Panc1 (cell line): Measurements from ENCODE around the gene HPCAL1. TPM values are rescaled to one million over a fixed set of nuclear protein-coding genes. Genes with fewer than 3 reads are reported as not detected.
A peak's percentile ranks its signal among the peaks of the same experiment; 100 is the strongest.

Experiments
- ATAC-seq: fragments of 200-7000 bp; cut with Tn5 transposase; 2 replicates; pipeline ENCODE4 v1.9.1; 2020; ENCODE audit warnings: mild to moderate bottlenecking, moderate library complexity
- BruUV-seq: library from RNA; stranded (reverse); fragments of 400-500 nt; replicated peaks from 2 replicates; lab custom pipeline; 2021; lab: Mats Ljungman, UMichigan
- CTCF ChIA-PET: fragments of 300-600 bp; sonication (Branson Sonifier 250); formaldehyde crosslinking; loops from one replicate; lab custom pipeline; 2022; ENCODE audit warnings: antibody characterized with exemption; lab: Charles Lee
- POLR2A ChIA-PET: fragments of 300-600 bp; sonication (Branson Sonifier 250); formaldehyde crosslinking; loops from one replicate; lab custom pipeline; 2022; ENCODE audit warnings: antibody characterized with exemption; lab: Charles Lee
- DNase-seq: peaks from one replicate; pipeline ENCODE4 v3.0.0-alpha.2; 2010; ENCODE audit warnings: low read depth, low spot score
- H3K27ac ChIP-seq: 2 replicates; pipeline ENCODE4 v1.5.1; 2011; ENCODE audit warnings: mild to moderate bottlenecking, low read length, inconsistent platforms
- H3K27me3 ChIP-seq: fragments of 200-500 bp; sonication (Bioruptor generic); 2 replicates; pipeline ENCODE4 v1.6.0; 2014; ENCODE audit warnings: low read length, inconsistent platforms; ENCODE audit not compliant: control insufficient read depth, insufficient read depth
- H3K36me3 ChIP-seq: fragments of 200-500 bp; sonication (Bioruptor generic); 2 replicates; pipeline ENCODE4 v1.5.1; 2014; ENCODE audit warnings: inconsistent platforms, mild to moderate bottlenecking, low read length, moderate library complexity; ENCODE audit not compliant: control insufficient read depth, insufficient read depth
- H3K4me1 ChIP-seq: 2 replicates; pipeline ENCODE4 v1.5.1; 2011; ENCODE audit warnings: inconsistent platforms, mild to moderate bottlenecking, low read length, moderate library complexity; ENCODE audit not compliant: control insufficient read depth, insufficient read depth
- H3K4me3 ChIP-seq, 2 experiments: 2 replicates each; pipeline ENCODE4 v1.5.1; 2011 to 2012; ENCODE audit warnings: low read depth in 2 of 2, low read length in 2 of 2, mild to moderate bottlenecking in 2 of 2, inconsistent platforms in 1 of 2, moderate library complexity in 1 of 2
- H3K9me3 ChIP-seq: fragments of 200-500 bp; sonication (Bioruptor generic); 2 replicates; pipeline ENCODE4 v1.5.1; 2014; ENCODE audit warnings: low read depth, mild to moderate bottlenecking, inconsistent platforms, low read length, moderate library complexity; ENCODE audit not compliant: control insufficient read depth, insufficient read depth
- CTCF ChIP-seq: fragments of 450-650 bp; IDR thresholded peaks from 2 replicates; pipeline ENCODE4 v1.5.1; 2017; ENCODE audit warnings: mild to moderate bottlenecking
- POLR2AphosphoS5 ChIP-seq: IDR thresholded peaks from 2 replicates; pipeline ENCODE4 v1.6.1; 2012; ENCODE audit warnings: mild to moderate bottlenecking, low read depth, low read length, moderate library complexity
- REST ChIP-seq, 2 experiments: IDR thresholded peaks; 2 replicates each; pipeline ENCODE4 v1.6.1; 2011 to 2012; ENCODE audit warnings: low read depth in 2 of 2, control low read depth in 1 of 2, low read length in 1 of 2, mild to moderate bottlenecking in 1 of 2, moderate library complexity in 1 of 2; ENCODE audit not compliant: insufficient read depth in 1 of 2
- SIN3A ChIP-seq: IDR thresholded peaks from 2 replicates; pipeline ENCODE4 v1.6.1; 2012; ENCODE audit warnings: low read depth, mild to moderate bottlenecking, low read length, moderate library complexity, borderline replicate concordance; ENCODE audit not compliant: insufficient read depth
- TCF7L2 ChIP-seq: IDR thresholded peaks from 2 replicates; pipeline ENCODE4 v1.6.1; 2011; ENCODE audit warnings: mild to moderate bottlenecking, low read depth, low read length, inconsistent platforms
- in situ Hi-C: cut with HindIII; loops from 2 replicates; pipeline ENCODE4 v1.10.0; 2016; ENCODE audit warnings: low sequenced_read_pairs, low pct_unique_long_range_greater_than_20kb
- intact Hi-C: fragments of 100-400 bp; cut with micrococcal nuclease; formaldehyde crosslinking; loops from one replicate; pipeline ENCODE4 v1.10.0; 2022; ENCODE audit not compliant: unreplicated experiment
- total RNA-seq: library from RNA; stranded (reverse); gene quantifications from one replicate; pipeline ENCODE4 v1.2.1, GENCODE V29; 2021; ENCODE audit not compliant: unreplicated experiment

HPCAL1 gene
- total RNA-seq, 1 experiment from 2014 or later, result 234 TPM

DNA sequence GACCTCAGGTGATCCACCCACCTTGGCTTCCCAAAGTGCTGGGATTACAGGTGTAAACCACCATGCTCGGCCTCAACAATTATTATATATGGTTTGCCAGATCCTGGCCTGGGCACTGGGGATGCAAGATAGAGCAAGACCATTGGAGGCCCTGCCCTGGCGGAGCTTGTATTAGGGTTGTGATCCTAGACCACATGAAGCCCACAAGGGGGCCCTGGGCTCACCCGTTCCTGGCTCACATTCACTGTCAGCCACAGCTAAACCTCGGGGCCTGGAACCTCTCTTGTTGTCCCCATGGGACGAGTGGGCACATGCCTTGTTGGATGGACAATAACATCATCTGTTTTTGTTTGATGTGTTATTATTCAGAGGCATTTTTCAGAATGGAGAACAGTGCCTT, 14.9 kb downstream of the HPCAL1 start:
- intact Hi-C loops, result no loop called here
- CTCF ChIA-PET, result interaction anchor here (0.7 kb wide), 1 partner anchor 91 kb away, joined by 3 read pairs; no protein-coding TSS in a partner anchor
- Histone ChIP-seq H3K36me3 (no peaks in the 10 kb centered on the region), H3K9me3 (no peaks in the 10 kb centered on the region), H3K27ac (0 out of 2 replicates have a peak overlapping the region, but pooled peaks have one; percentile 25), H3K27me3 (no peaks in the 10 kb centered on the region), H3K4me3 (no peak overlapping the region), H3K4me1 (peaks cover 47% of the 10 kb centered on the region)
- in situ Hi-C loops, result no loop called here
- no TSS peak for BruUV-seq
- DNase-seq (no peak), ATAC-seq (no peak)
- TF ChIP-seq TCF7L2, result no peak
- POLR2A ChIA-PET, result interaction anchor here (0.6 kb wide), 1 partner anchor 12 kb away, joined by 4 read pairs; no protein-coding TSS in a partner anchor

- ChIA-PET POLR2A (no interaction called here), CTCF (no interaction called here)
- Histone ChIP-seq H3K27me3 (no peaks in the 10 kb centered on the region), H3K4me3 (no peak overlapping the region), H3K27ac (no peak overlapping the region), H3K4me1 (peaks cover 47% of the 10 kb centered on the region), H3K9me3 (no peaks in the 10 kb centered on the region), H3K36me3 (no peaks in the 10 kb centered on the region)
- DNase-seq (no peak), ATAC-seq (no peak)
- no peak for TF ChIP-seq SIN3A
- TF ChIP-seq TCF7L2, result no peak
- TF ChIP-seq REST (IDR thresholded peaks at IDR 0.05; ENCODE audit: insufficient read depth in 1 of 2, low read depth in 2 of 2, low read length in 1 of 2), result no peak
- no peak for TF ChIP-seq CTCF
- no peak for TF ChIP-seq POLR2AphosphoS5
- no TSS peak for BruUV-seq
- in situ Hi-C loops, result no loop called here
- intact Hi-C loops, result no loop called here
Measured at GRCh38 chr2:10318345-10318744, 15.6 kb downstream of the HPCAL1 start.

DNA sequence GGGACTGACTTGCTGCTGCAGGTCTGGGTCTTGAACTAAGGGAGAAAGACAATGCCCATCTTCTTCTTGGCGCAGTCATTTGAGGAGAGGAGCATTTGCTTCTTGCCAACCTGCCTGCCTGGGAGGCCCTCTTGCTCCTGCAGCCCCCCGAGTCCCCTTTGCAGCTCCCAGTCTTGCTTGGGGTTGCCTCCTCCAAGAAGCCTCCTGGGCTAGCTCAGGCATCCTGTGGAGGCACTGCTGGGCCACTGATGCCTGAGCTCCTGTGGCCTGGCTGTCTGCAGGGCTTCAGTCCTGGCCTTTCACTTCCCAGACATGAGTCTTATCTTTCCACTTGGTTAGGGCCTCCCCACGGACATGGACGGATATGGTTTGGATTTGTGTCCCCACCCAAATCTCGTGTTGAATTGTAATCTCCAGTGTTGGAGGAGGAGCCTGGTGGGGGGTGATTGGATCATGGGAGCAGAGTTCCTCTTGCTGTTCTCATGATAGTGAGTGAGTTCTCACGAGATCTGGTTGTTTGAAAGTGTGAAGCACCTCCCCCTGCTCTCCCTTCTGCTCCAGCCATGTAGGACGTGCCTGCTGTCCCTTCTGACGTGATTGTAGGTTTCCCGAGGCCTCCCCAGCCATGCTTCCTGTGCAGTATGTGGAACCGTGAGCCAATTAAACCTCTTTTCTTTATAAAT, 17.3 kb downstream of the HPCAL1 start:
- POLR2A ChIA-PET, result no interaction called here
- no peak for ATAC-seq

More for the DNA sequence above, 17.3 kb downstream of the HPCAL1 start:
- in situ Hi-C loops, result no loop called here
- no peak for DNase-seq
- Histone ChIP-seq H3K27me3 (no peaks in the 10 kb centered on the region), H3K4me1 (peaks cover 51% of the 10 kb centered on the region), H3K4me3 (no peak overlapping the region), H3K27ac (no peak overlapping the region), H3K9me3 (no peaks in the 10 kb centered on the region), H3K36me3 (no peaks in the 10 kb centered on the region)
- intact Hi-C loops, result no loop called here
- CTCF ChIA-PET, result no interaction called here
- TF ChIP-seq POLR2AphosphoS5 (no peak), TCF7L2 (no peak), SIN3A (no peak), REST (IDR thresholded peaks at IDR 0.05; ENCODE audit: insufficient read depth in 1 of 2, low read depth in 2 of 2, low read length in 1 of 2) (no peak), CTCF (no peak)
- no TSS peak for BruUV-seq
